Thyroid gland (tissue), 4 donors: Measurements from ENCODE around the gene OPN1SW. TPM values are rescaled to one million over a fixed set of nuclear protein-coding genes. Genes with fewer than 3 reads are reported as not detected.

Experiments
- DNase-seq, 2 donors: peaks; one replicate each; pipeline ENCODE4 v3.0.0-alpha.2; 2019
- H3K27ac ChIP-seq, 3 donors: fragments of 200-600 bp; sonication (generic); 1 replicate in 2 of 3; 2 replicates in 1 of 3; pipeline ENCODE4 v1.5.1; 2016 to 2019; ENCODE audit warnings: mild to moderate bottlenecking in 1 of 3, moderate library complexity in 1 of 3
- H3K27me3 ChIP-seq: fragments of 200-600 bp; sonication (generic); one replicate; pipeline ENCODE4 v1.5.1; 2019
- H3K36me3 ChIP-seq, 2 donors: fragments of 200-600 bp; sonication (generic); one replicate each; pipeline ENCODE4 v1.5.1; 2016 to 2019
- H3K4me1 ChIP-seq, 2 donors: fragments of 200-600 bp; sonication (generic); one replicate each; pipeline ENCODE4 v1.5.1; 2017 to 2019
- H3K4me3 ChIP-seq, 3 donors: fragments of 200-600 bp; sonication (generic); replicated peaks in 1 of 3; 1 replicate in 2 of 3; 2 replicates in 1 of 3; pipeline ENCODE4 v1.5.1; 2016; ENCODE audit warnings: mild to moderate bottlenecking in 1 of 3
- H3K9me3 ChIP-seq: fragments of 200-600 bp; sonication (generic); one replicate; pipeline ENCODE4 v1.5.1; 2017
- CTCF ChIP-seq, 6 experiments: fragments of 200-600 bp in 3 of 6; fragments of 450-650 bp in 3 of 6; sonication (generic) in 3 of 6; IDR thresholded peaks; one replicate each; pipeline ENCODE4 v1.5.1; 2016 to 2019; ENCODE audit warnings: antibody characterized with exemption in 6 of 6, mild to moderate bottlenecking in 2 of 6, inconsistent platforms in 1 of 6, moderate library complexity in 1 of 6
- POLR2A ChIP-seq, 2 donors: fragments of 450-650 bp; IDR thresholded peaks; one replicate each; pipeline ENCODE4 v1.6.1; 2017; ENCODE audit warnings: antibody characterized with exemption in 2 of 2, mild to moderate bottlenecking in 2 of 2, moderate library complexity in 1 of 2
- WGBS, 2 donors: methylation state at CpG; one replicate each; pipeline ENCODE4 v1.1.5; 2017; 5-methylcytosine and 5-hydroxymethylcytosine counted together
- intact Hi-C: fragments of 100-400 bp; cut with DNase I; formaldehyde crosslinking; loops from one replicate; pipeline ENCODE4 v1.15.1; 2023
- total RNA-seq, 4 donors: library from RNA; depleted of rRNA; stranded (reverse); fragments of >200 nt; gene quantifications; one replicate each; pipeline ENCODE4 v1.2.3, GENCODE V29; 2016

OPN1SW gene
- total RNA-seq, 4 donors from 2014 or later, result not detected

- no peak overlapping the region for H3K4me3 ChIP-seq
- no peak overlapping the region for H3K27ac ChIP-seq
- DNase-seq, result no peak
- intact Hi-C loops, result no loop called here
- TF ChIP-seq POLR2A (IDR thresholded peaks at IDR 0.05), result no peak
- TF ChIP-seq CTCF (IDR thresholded peaks at IDR 0.05), result no peak
- no peaks in the 10 kb centered on the region for H3K9me3 ChIP-seq
- H3K36me3 ChIP-seq, result no peaks in the 10 kb centered on the region
- H3K27me3 ChIP-seq, result no peaks in the 10 kb centered on the region
- no peaks in the 10 kb centered on the region for H3K4me1 ChIP-seq
- WGBS, 2 donors, result 62 to 64% methylated on average over 11 of the region's 11 CpGs
Observed at GRCh38 chr7:128812514-128813168, 37.0 kb upstream of the OPN1SW start.

GRCh38 chr7:128811631-128812430, 36.2 kb upstream of the OPN1SW start:
- TF ChIP-seq CTCF (IDR thresholded peaks at IDR 0.05) (no peak), POLR2A (IDR thresholded peaks at IDR 0.05) (no peak)
- H3K27me3 ChIP-seq, result no peaks in the 10 kb centered on the region
- no peak overlapping the region for H3K4me3 ChIP-seq
- no peak overlapping the region for H3K27ac ChIP-seq
- intact Hi-C loops, result no loop called here
- no peak for DNase-seq
- H3K4me1 ChIP-seq, result no peaks in the 10 kb centered on the region
- WGBS, 2 donors, result 94 to 96% methylated on average over 11 of the region's 11 CpGs
- H3K9me3 ChIP-seq, result no peaks in the 10 kb centered on the region
- no peaks in the 10 kb centered on the region for H3K36me3 ChIP-seq

- H3K9me3 ChIP-seq, result no peaks in the 10 kb centered on the region
- no peak for DNase-seq
- H3K4me1 ChIP-seq, result no peaks in the 10 kb centered on the region
- TF ChIP-seq POLR2A (IDR thresholded peaks at IDR 0.05) (no peak), CTCF (IDR thresholded peaks at IDR 0.05) (no peak)
- no peaks in the 10 kb centered on the region for H3K27me3 ChIP-seq
- H3K4me3 ChIP-seq, result no peak overlapping the region
- intact Hi-C loops, result no loop called here
- no peak overlapping the region for H3K27ac ChIP-seq
- WGBS, 2 donors, result 93 to 96% methylated on average over 3 of the region's 3 CpGs
- no peaks in the 10 kb centered on the region for H3K36me3 ChIP-seq
Observed at GRCh38 chr7:128810997-128811396, 35.4 kb upstream of the OPN1SW start.

GRCh38 chr7:128810473-128810872, 34.9 kb upstream of the OPN1SW start:
- Histone ChIP-seq H3K27me3 (no peaks in the 10 kb centered on the region), H3K4me1 (no peaks in the 10 kb centered on the region), H3K9me3 (no peaks in the 10 kb centered on the region), H3K36me3 (no peaks in the 10 kb centered on the region), H3K27ac (no peak overlapping the region), H3K4me3 (no peak overlapping the region)
- WGBS, 2 donors, result 87 to 93% methylated on average over 2 of the region's 2 CpGs
- no peak for TF ChIP-seq CTCF (IDR thresholded peaks at IDR 0.05)
- intact Hi-C loops, result no loop called here
- no peak for DNase-seq

- no peaks in the 10 kb centered on the region for H3K36me3 ChIP-seq
- H3K9me3 ChIP-seq, result no peaks in the 10 kb centered on the region
- 81 to 93% methylated on average over 2 to 3 of the region's 3 CpGs for WGBS, 2 donors
- H3K4me3 ChIP-seq, result no peak overlapping the region
- no peak overlapping the region for H3K27ac ChIP-seq
- TF ChIP-seq POLR2A (IDR thresholded peaks at IDR 0.05) (no peak), CTCF (IDR thresholded peaks at IDR 0.05) (no peak)
- intact Hi-C loops, result no loop called here
- no peak for DNase-seq
- no peaks in the 10 kb centered on the region for H3K4me1 ChIP-seq
- no peaks in the 10 kb centered on the region for H3K27me3 ChIP-seq
Observed at GRCh38 chr7:128809363-128809762, 33.8 kb upstream of the OPN1SW start.
